CD4-positive, alpha-beta memory T cell (primary cell): Measurements from ENCODE around the gene SPATA24. TPM values are rescaled to one million over a fixed set of nuclear protein-coding genes. Genes with fewer than 3 reads are reported as not detected.
"Not testable (repeated sequence)": the region's sequence is repeated elsewhere in the genome, so short reads cannot be mapped to it uniquely, and the experiment has no call there.

Source experiments
- CTCF ChIA-PET: fragments of 350-600 bp; sonication (Branson Sonifier 250); formaldehyde crosslinking; loops from one replicate; lab custom pipeline; 2021; ENCODE audit warnings: inconsistent platforms; ENCODE audit not compliant: partially characterized antibody; lab: Charles Lee
- POLR2A ChIA-PET: fragments of 350-600 bp; sonication (Branson Sonifier 250); formaldehyde crosslinking; loops from one replicate; lab custom pipeline; 2021; ENCODE audit not compliant: partially characterized antibody; lab: Charles Lee
- DNase-seq, 5 donors: peaks; one replicate each; pipeline versions ENCODE4 v3.0.0 to v3.0.0-alpha.2; 2020 to 2022; ENCODE audit warnings: mixed read lengths in 1 of 5
- H3K27ac ChIP-seq: one replicate; pipeline ENCODE4 v1.7.0; 2013; ENCODE audit warnings: low read depth, low read length
- H3K27me3 ChIP-seq: 2 replicates; pipeline ENCODE4 v1.7.0; 2013; ENCODE audit warnings: mild to moderate bottlenecking, low read length, moderate library complexity; ENCODE audit not compliant: insufficient read depth
- H3K36me3 ChIP-seq: 2 replicates; pipeline ENCODE4 v1.7.0; 2013; ENCODE audit warnings: mild to moderate bottlenecking, low read length, moderate library complexity; ENCODE audit not compliant: insufficient read depth
- H3K4me1 ChIP-seq: 2 replicates; pipeline ENCODE4 v1.7.0; 2013; ENCODE audit warnings: mild to moderate bottlenecking, low read length, moderate library complexity; ENCODE audit not compliant: insufficient read depth
- H3K4me3 ChIP-seq, 2 donors: one replicate each; pipeline ENCODE4 v1.7.0; 2013; ENCODE audit warnings: low read length in 2 of 2, mild to moderate bottlenecking in 1 of 2
- H3K9me3 ChIP-seq, 2 donors: one replicate each; pipeline ENCODE4 v1.7.0; 2013; ENCODE audit warnings: low read length in 2 of 2, control low read depth in 1 of 2; ENCODE audit not compliant: control insufficient read depth in 1 of 2
- H3K27ac Mint-ChIP-seq, 7 donors: one replicate each; pipeline ENCODE4 v1.8.0; 2020 to 2021; ENCODE audit warnings: mixed read lengths in 7 of 7, mild to moderate bottlenecking in 6 of 7, inconsistent platforms in 3 of 7, moderate library complexity in 3 of 7
- H3K27me3 Mint-ChIP-seq, 2 donors: one replicate each; pipeline ENCODE4 v1.8.0; 2020 to 2021; ENCODE audit warnings: mixed read lengths in 2 of 2
- H3K36me3 Mint-ChIP-seq, 2 donors: one replicate each; pipeline ENCODE4 v1.8.0; 2020 to 2021; ENCODE audit warnings: mixed read lengths in 2 of 2, inconsistent platforms in 1 of 2, mild to moderate bottlenecking in 1 of 2
- H3K4me1 Mint-ChIP-seq, 4 donors: one replicate each; pipeline ENCODE4 v1.8.0; 2020 to 2021; ENCODE audit warnings: mixed read lengths in 4 of 4, mild to moderate bottlenecking in 1 of 4
- H3K4me3 Mint-ChIP-seq, 8 donors: one replicate each; pipeline ENCODE4 v1.8.0; 2020 to 2021; ENCODE audit warnings: mixed read lengths in 8 of 8, mild to moderate bottlenecking in 7 of 8, moderate library complexity in 6 of 8, inconsistent platforms in 3 of 8
- H3K9me3 Mint-ChIP-seq, 8 donors: one replicate each; pipeline ENCODE4 v1.8.0; 2020 to 2021; ENCODE audit warnings: mixed read lengths in 8 of 8, mild to moderate bottlenecking in 5 of 8, inconsistent platforms in 3 of 8, moderate library complexity in 1 of 8
- intact Hi-C: fragments of 100-400 bp; cut with micrococcal nuclease; formaldehyde crosslinking; loops from one replicate; pipeline ENCODE4 v1.15.1; 2023
- polyA plus RNA-seq, 2 donors: library from polyadenylated mRNA; unstranded; fragments of 300-500 nt; fragmentation: Illumina TruSeq; gene quantifications; one replicate each; pipeline ENCODE4 v1.2.3, GENCODE V29; 2021
- total RNA-seq, 2 experiments: library from RNA; stranded (reverse); gene quantifications; one replicate each; pipeline ENCODE4 v1.2.3, GENCODE V29; 2021

The SPATA24 gene
- total and polyA plus RNA-seq, 4 experiments from 2014 or later, result 4.2 to 7.5 (median 5.6) TPM

DNA sequence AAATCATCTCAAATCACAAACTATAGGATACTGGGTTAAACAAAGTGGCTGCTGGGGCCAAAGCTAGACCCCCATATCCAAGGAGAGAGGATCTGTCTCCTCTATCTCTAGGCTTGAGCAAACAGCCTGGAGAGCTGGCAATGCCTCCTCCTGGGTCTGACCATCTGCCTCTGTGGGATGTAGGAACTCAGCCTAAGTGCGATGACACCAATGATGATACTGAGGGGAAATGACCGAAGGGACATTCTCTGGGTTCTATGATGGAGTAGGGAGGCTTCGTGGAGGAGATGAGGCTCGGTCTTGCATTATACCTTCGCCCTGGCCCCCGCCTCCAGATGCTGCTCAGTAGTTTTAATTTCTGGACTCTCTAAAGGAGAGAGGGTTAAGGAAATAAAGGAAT lies 9.3 kb upstream of the SPATA24 start:
- POLR2A ChIA-PET, result no interaction called here
- no peaks in the 10 kb centered on the region for H3K27me3 Mint-ChIP-seq
- no peak overlapping the region for H3K4me3 Mint-ChIP-seq
- H3K27ac Mint-ChIP-seq, result peak overlapping the region in 1 of 7 donors; percentile 3
- DNase-seq, result no peak
- H3K9me3 Mint-ChIP-seq, result no peaks in the 10 kb centered on the region
- no peaks in the 10 kb centered on the region for H3K36me3 Mint-ChIP-seq
- H3K4me1 Mint-ChIP-seq, result peaks cover 13 to 33% (median 23%) of the 10 kb centered on the region in 4 donors
- Histone ChIP-seq H3K4me3 (no peak overlapping the region), H3K36me3 (no peaks in the 10 kb centered on the region), H3K27me3 (no peaks in the 10 kb centered on the region), H3K4me1 (peaks cover 31% of the 10 kb centered on the region), H3K9me3 (no peaks in the 10 kb centered on the region), H3K27ac (no peak overlapping the region)
- intact Hi-C loops, result no loop called here
- CTCF ChIA-PET, result interaction anchor here (1.0 to 1.2 kb wide), 3 partner anchors 9 to 213 kb away, joined by 3 to 4 read pairs (median 3); no protein-coding TSS in a partner anchor

DNA sequence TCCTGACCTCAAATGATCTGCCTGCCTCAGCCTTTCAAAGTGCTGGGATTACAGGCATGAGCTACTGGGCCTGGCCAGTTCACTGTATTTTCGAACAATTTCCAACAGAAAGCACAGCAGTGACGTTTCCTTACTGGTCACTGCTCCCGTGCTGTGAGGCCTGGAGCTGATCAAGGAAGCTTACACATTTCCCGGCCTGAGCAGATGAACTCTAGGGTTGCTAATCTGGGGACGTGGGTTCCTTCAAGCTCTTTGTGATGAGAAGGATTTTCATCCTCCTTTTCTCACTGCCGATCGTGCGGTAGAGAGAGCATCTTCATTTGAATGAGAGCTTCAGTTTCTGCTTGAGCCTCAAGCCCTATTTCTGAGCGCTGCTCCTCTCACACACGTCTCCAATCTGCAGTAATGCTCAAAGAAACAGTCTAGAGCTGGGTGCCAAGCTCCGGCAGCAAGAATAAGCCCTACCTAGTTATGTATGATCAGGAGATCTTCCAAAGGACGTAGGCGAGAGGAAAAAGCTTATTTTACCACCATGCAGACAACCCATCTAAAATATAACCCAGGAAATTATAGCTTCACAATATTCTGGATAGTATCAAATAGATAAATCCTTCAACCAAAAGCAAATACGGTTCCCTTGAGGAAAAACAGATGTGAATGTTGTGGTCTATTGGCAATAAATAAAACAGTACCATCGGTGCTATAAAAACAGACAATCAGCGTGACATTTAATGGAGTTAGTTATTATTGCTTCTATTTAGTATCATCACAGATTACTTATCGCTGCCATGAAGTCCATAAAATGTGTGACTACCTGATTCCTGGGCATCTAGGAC lies 7.3 kb upstream of the SPATA24 start:
- CTCF ChIA-PET, result interaction anchor here (0.5 to 4.6 kb wide), 7 partner anchors 9 to 222 kb away, joined by 3 to 29 read pairs (median 4); no protein-coding TSS in a partner anchor
- Histone ChIP-seq H3K9me3 (no peaks in the 10 kb centered on the region), H3K36me3 (no peaks in the 10 kb centered on the region), H3K4me1 (peaks cover 31% of the 10 kb centered on the region), H3K4me3 (no peak overlapping the region), H3K27ac (no peak overlapping the region), H3K27me3 (no peaks in the 10 kb centered on the region)
- no peak overlapping the region for H3K27ac Mint-ChIP-seq
- no peaks in the 10 kb centered on the region for H3K36me3 Mint-ChIP-seq
- H3K4me3 Mint-ChIP-seq, result no peak overlapping the region
- intact Hi-C loops, result no loop called here
- no peaks in the 10 kb centered on the region for H3K27me3 Mint-ChIP-seq
- POLR2A ChIA-PET, result interaction anchor here (1.3 to 1.5 kb wide), 2 partner anchors 70 to 150 kb away, joined by 3 to 5 read pairs; partner anchors contain the start of gene UBE2D2
- DNase-seq, result no peak
- H3K9me3 Mint-ChIP-seq, result no peaks in the 10 kb centered on the region
- peaks cover 11 to 33% (median 22%) of the 10 kb centered on the region in 4 donors for H3K4me1 Mint-ChIP-seq

DNA sequence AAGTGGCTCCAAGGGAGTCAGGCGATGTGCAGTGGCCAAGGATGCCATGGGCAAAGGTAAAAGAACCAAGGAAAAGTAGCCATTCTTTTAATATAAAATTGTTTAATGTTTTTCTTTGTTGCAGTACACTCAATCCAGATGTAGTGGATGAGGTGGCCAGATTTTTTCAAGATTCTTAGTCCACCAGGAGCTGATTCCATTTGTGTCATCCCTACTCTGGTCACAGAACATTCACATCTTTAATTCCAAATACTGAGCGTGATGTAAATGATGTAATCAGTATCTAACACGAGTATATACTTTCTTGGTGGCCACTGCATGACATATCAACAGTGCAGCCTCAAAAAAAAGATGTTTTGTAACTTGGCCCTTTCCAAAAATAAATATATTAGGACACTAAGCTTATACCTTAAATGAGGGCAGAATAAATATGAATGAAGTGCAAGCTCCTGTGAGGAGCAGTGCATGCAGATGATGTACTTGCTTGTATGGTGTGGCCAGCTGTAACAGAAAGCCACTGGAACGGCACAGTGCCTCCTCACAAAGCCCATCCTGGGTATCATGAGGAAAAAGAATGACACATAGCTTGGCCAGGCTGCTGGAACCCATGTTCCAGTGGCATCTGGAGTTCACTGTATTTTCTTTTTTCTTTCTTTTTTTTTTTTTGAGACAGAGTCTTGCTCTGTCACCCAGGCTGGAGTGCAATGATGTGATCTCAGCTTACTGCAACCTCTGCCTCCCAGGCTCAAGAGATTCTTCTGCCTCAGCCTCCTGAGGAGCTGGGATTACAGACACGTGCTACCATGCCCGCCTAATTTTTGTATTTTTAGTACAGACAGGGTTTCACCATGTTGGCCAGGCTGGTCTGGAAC lies 6.5 kb upstream of the SPATA24 start:
- Mint-ChIP-seq H3K4me3 (no peak overlapping the region), H3K27me3 (no peaks in the 10 kb centered on the region), H3K36me3 (no peaks in the 10 kb centered on the region), H3K4me1 (peaks cover 11 to 25% (median 15%) of the 10 kb centered on the region in 4 donors), H3K27ac (no peak overlapping the region), H3K9me3 (no peaks in the 10 kb centered on the region)
- POLR2A ChIA-PET, result interaction anchor here (0.7 to 1.5 kb wide), 2 partner anchors 71 to 155 kb away, joined by 3 to 5 read pairs; no protein-coding TSS in a partner anchor
- Histone ChIP-seq H3K9me3 (no peaks in the 10 kb centered on the region), H3K27me3 (no peaks in the 10 kb centered on the region), H3K36me3 (no peaks in the 10 kb centered on the region), H3K4me1 (peaks cover 23% of the 10 kb centered on the region), H3K27ac (no peak overlapping the region), H3K4me3 (no peak overlapping the region)
- intact Hi-C loops, result no loop called here
- no peak for DNase-seq
- CTCF ChIA-PET, result interaction anchor here (0.6 to 4.6 kb wide), 7 partner anchors 8 to 221 kb away, joined by 3 to 29 read pairs (median 4); no protein-coding TSS in a partner anchor

DNA sequence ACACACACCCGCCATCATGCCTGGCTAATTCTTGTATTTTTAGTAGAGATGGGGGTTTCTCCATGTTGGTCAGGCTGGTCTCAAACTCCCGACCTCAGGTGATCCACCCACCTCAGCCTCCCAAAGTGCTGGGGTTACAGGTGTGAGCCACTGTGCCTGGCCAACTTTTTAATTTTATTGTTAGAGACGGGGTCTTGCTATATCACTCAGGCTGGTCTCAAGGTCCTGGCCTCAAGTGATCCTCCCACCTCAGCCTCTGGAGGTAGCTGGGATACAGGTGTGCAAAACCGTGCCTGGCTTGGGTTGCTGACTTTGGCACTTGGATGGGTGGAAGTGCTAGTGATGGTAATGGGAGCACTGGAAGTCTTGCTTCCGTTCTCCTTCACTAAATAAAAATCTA lies 5.2 kb upstream of the SPATA24 start:
- H3K9me3 ChIP-seq, H3K27me3 Mint-ChIP-seq, H3K27me3 ChIP-seq, H3K9me3 Mint-ChIP-seq, H3K27ac Mint-ChIP-seq, H3K4me3 ChIP-seq, H3K4me3 Mint-ChIP-seq, H3K36me3 ChIP-seq, H3K36me3 Mint-ChIP-seq, H3K27ac ChIP-seq, DNase-seq, POLR2A ChIA-PET: not testable (repeated sequence)
- peaks cover 19% of the 10 kb centered on the region for H3K4me1 ChIP-seq
- intact Hi-C loops, result loop anchor here (10.0 kb wide), 1 partner anchor 436 kb away; no protein-coding TSS in a partner anchor
- CTCF ChIA-PET, result interaction anchor here (1.0 to 4.6 kb wide), 2 partner anchors 103 to 105 kb away, joined by 3 to 15 read pairs; no protein-coding TSS in a partner anchor
- peaks cover 10 to 19% (median 12%) of the 10 kb centered on the region in 4 donors for H3K4me1 Mint-ChIP-seq

DNA sequence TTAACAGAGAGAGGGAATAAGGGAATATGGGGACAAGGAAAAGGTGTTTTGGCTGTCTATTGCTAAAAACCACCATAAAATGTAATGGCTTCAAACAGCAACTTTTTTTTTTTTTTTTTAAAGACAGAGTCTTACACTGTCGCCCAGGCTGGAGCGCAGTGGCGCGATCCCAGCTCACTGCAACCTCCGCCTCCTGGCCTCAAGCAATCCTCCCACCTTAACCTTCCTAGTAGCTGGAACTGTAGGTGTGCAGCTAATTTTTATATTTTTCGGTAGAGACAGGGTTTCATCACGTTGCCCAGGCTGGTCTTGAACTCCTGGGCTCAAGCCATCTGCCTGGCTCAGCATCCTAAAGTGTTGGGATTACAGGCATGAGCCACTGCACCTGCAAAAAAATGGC lies 4.3 kb upstream of the SPATA24 start:
- no peak for DNase-seq
- Mint-ChIP-seq H3K4me3 (no peak overlapping the region), H3K9me3 (no peaks in the 10 kb centered on the region), H3K27me3 (no peaks in the 10 kb centered on the region), H3K27ac (no peak overlapping the region), H3K4me1 (peaks cover 9 to 22% (median 13%) of the 10 kb centered on the region in 4 donors), H3K36me3 (peaks cover 0 to 4% of the 10 kb centered on the region in 2 donors)
- no peaks in the 10 kb centered on the region for H3K36me3 ChIP-seq
- no peaks in the 10 kb centered on the region for H3K27me3 ChIP-seq
- no peak overlapping the region for H3K4me3 ChIP-seq
- no peaks in the 10 kb centered on the region for H3K9me3 ChIP-seq
- H3K27ac ChIP-seq, result no peak overlapping the region
- ChIA-PET POLR2A (no interaction called here), CTCF (interaction anchor here (0.7 to 4.6 kb wide), 3 partner anchors 12 to 109 kb away, joined by 3 to 15 read pairs (median 4); no protein-coding TSS in a partner anchor)
- intact Hi-C loops, result loop anchor here (10.0 kb wide), 1 partner anchor 437 kb away; no protein-coding TSS in a partner anchor
- H3K4me1 ChIP-seq, result peaks cover 15% of the 10 kb centered on the region

DNA sequence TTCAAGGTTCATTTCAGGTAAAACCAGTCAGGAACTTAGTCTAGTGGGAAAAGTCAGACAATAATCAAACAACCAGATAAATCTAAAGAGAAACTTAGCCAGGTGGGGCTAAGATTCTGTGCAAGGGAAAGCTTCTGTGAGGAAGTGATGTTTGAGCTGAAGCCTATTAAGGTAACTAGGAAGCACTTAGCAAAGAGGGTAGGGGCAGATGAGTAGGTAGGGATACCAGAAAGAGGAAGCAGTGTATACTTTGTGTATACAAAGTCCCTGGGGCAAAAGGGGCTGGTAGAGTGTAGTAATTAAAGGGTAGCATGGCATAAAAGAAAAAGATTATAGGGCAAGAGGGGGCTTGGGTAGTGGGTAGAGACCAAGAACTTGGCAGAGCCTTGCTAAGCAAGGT lies 3.6 kb upstream of the SPATA24 start:
- H3K4me3 Mint-ChIP-seq, result peak overlapping the region in 1 of 8 donors; percentile 11
- ChIA-PET CTCF (interaction anchor here (1.2 to 4.6 kb wide), 3 partner anchors 13 to 107 kb away, joined by 4 to 15 read pairs (median 4); no protein-coding TSS in a partner anchor), POLR2A (no interaction called here)
- Histone ChIP-seq H3K4me1 (peaks cover 20% of the 10 kb centered on the region), H3K4me3 (no peak overlapping the region), H3K27me3 (no peaks in the 10 kb centered on the region), H3K27ac (no peak overlapping the region), H3K36me3 (no peaks in the 10 kb centered on the region), H3K9me3 (no peaks in the 10 kb centered on the region)
- H3K36me3 Mint-ChIP-seq, result peaks cover 0 to 4% of the 10 kb centered on the region in 2 donors
- DNase-seq, result no peak
- intact Hi-C loops, result loop anchor here (10.0 kb wide), 1 partner anchor 437 kb away; no protein-coding TSS in a partner anchor
- peaks cover 16 to 28% (median 20%) of the 10 kb centered on the region in 4 donors for H3K4me1 Mint-ChIP-seq
- peak overlapping the region in 4 of 7 donors; percentile 11 to 82 (median 50) for H3K27ac Mint-ChIP-seq
- no peaks in the 10 kb centered on the region for H3K9me3 Mint-ChIP-seq
- no peaks in the 10 kb centered on the region for H3K27me3 Mint-ChIP-seq
